PC-9 (cell line): ENCODE results near the gene NOX5. TPM values are rescaled to one million over a fixed set of nuclear protein-coding genes. Genes with fewer than 3 reads are reported as not detected.

Source experiments
- BruUV-seq: library from RNA; stranded (reverse); fragments of 400-500 nt; replicated peaks from 2 replicates; lab custom pipeline; 2021; lab: Mats Ljungman, UMichigan
- CTCF ChIA-PET: fragments of 300-600 bp; sonication (Branson Sonifier 250); formaldehyde crosslinking; loops from one replicate; lab custom pipeline; 2022; ENCODE audit warnings: antibody characterized with exemption; lab: Charles Lee
- POLR2A ChIA-PET: fragments of 300-600 bp; sonication (Branson Sonifier 250); formaldehyde crosslinking; loops from one replicate; lab custom pipeline; 2022; ENCODE audit warnings: antibody characterized with exemption; ENCODE audit not compliant: unreplicated experiment; lab: Charles Lee
- DNase-seq, 2 experiments: peaks; one replicate each; pipeline versions ENCODE4 v3.0.0 to v3.0.0-alpha.2; 2015 to 2022; ENCODE audit warnings: mixed read lengths in 1 of 2
- H2AFZ ChIP-seq: fragments of 200-600 bp; sonication (generic); 2 replicates; pipeline ENCODE4 v1.8.1; 2017; ENCODE audit warnings: antibody characterized with exemption
- H3F3A ChIP-seq: fragments of 200-600 bp; sonication (generic); 2 replicates; pipeline ENCODE4 v1.8.1; 2017; ENCODE audit warnings: antibody characterized with exemption, mild to moderate bottlenecking, low read depth; ENCODE audit not compliant: insufficient read depth
- H3K27ac ChIP-seq: fragments of 200-600 bp; sonication (generic); 2 replicates; pipeline ENCODE4 v1.6.1; 2016; ENCODE audit warnings: mixed run types
- H3K27me3 ChIP-seq: fragments of 200-600 bp; sonication (generic); 2 replicates; pipeline ENCODE4 v1.6.1; 2016; ENCODE audit warnings: low read depth, mixed run types; ENCODE audit not compliant: insufficient read depth
- H3K36me3 ChIP-seq: fragments of 200-600 bp; sonication (generic); 2 replicates; pipeline ENCODE4 v1.6.1; 2016; ENCODE audit warnings: low read depth, mixed run types
- H3K4me1 ChIP-seq: fragments of 200-600 bp; sonication (generic); replicated peaks from 2 replicates; pipeline ENCODE4 v1.6.1; 2016; ENCODE audit warnings: mixed run types; ENCODE audit not compliant: insufficient read depth
- H3K4me2 ChIP-seq: fragments of 200-600 bp; sonication (generic); 2 replicates; pipeline ENCODE4 v1.6.1; 2017; ENCODE audit warnings: mixed run types
- H3K4me3 ChIP-seq: fragments of 200-600 bp; sonication (generic); 2 replicates; pipeline ENCODE4 v1.6.1; 2016; ENCODE audit warnings: mixed run types
- H3K79me2 ChIP-seq: fragments of 200-600 bp; sonication (generic); 2 replicates; pipeline ENCODE4 v1.6.1; 2017; ENCODE audit warnings: low read depth, mixed run types
- H3K9me2 ChIP-seq: fragments of 200-600 bp; sonication (generic); 2 replicates; pipeline ENCODE4 v1.8.1; 2017; ENCODE audit warnings: mild to moderate bottlenecking; ENCODE audit not compliant: insufficient read depth
- H3K9me3 ChIP-seq: fragments of 200-600 bp; sonication (generic); 2 replicates; pipeline ENCODE4 v1.8.1; 2016; ENCODE audit warnings: low read depth; ENCODE audit not compliant: insufficient read depth
- H4K20me1 ChIP-seq: fragments of 200-600 bp; sonication (generic); 2 replicates; pipeline ENCODE4 v1.8.1; 2017; ENCODE audit not compliant: insufficient read depth
- EZH2 ChIP-seq: fragments of 200-600 bp; sonication (generic); IDR thresholded peaks from 2 replicates; pipeline ENCODE4 v1.8.0; 2017; ENCODE audit warnings: antibody characterized with exemption, low read depth
- intact Hi-C: fragments of 100-400 bp; cut with micrococcal nuclease; formaldehyde crosslinking; loops from one replicate; pipeline ENCODE4 v1.10.0; 2022; ENCODE audit not compliant: unreplicated experiment
- total RNA-seq: library from RNA; stranded (reverse); gene quantifications from 2 replicates; pipeline ENCODE4 v1.2.3, GENCODE V29; 2021
- TF ChIP-seq, protein P1 (sequence below): fragments of 200-600 bp; sonication (generic); conservative IDR thresholded peaks from 2 replicates; pipeline ENCODE4 v1.6.1; 2017; ENCODE audit warnings: mixed run types, antibody characterized with exemption, mild to moderate bottlenecking, moderate library complexity

The NOX5 gene
- total RNA-seq, 1 experiment from 2014 or later = 1.5 TPM

DNA sequence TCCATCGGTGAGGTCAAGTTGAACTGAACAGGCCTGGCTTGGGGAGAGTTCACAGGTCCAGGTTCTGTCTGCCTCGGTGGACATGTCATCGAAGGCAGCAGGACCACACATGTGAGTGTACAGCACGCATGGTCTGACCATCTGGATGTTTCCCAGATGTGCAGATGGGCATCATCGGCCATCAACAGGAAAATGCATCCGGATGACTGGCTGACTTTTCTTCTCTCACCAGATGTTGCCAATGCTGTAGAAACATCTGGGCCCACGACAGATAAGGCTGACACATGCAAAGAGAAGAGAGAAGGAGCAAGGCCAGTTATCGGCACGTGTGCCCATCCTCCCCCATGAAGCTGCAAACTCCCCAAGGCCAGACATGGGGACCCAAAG is 45.1 kb downstream of the NOX5 start:
- BruUV-seq = no TSS peak
- Histone ChIP-seq H3K4me2 (0 out of 2 replicates have a peak overlapping the region, but pooled peaks have one; percentile 32), H3K36me3 (no peaks in the 10 kb centered on the region), H4K20me1 (no peaks in the 10 kb centered on the region), H3K4me1 (peaks cover 3% of the 10 kb centered on the region), H3K9me3 (no peaks in the 10 kb centered on the region), H3K79me2 (no peaks in the 10 kb centered on the region), H3K4me3 (no peak overlapping the region), H3K27ac (no peak overlapping the region), H3K27me3 (no peaks in the 10 kb centered on the region), H2AFZ (no peak overlapping the region), H3F3A (peaks cover 6% of the 10 kb centered on the region; the same call in 1 of the 2 replicates), H3K9me2 (no peaks in the 10 kb centered on the region)
- TF ChIP-seq, protein P1, sequence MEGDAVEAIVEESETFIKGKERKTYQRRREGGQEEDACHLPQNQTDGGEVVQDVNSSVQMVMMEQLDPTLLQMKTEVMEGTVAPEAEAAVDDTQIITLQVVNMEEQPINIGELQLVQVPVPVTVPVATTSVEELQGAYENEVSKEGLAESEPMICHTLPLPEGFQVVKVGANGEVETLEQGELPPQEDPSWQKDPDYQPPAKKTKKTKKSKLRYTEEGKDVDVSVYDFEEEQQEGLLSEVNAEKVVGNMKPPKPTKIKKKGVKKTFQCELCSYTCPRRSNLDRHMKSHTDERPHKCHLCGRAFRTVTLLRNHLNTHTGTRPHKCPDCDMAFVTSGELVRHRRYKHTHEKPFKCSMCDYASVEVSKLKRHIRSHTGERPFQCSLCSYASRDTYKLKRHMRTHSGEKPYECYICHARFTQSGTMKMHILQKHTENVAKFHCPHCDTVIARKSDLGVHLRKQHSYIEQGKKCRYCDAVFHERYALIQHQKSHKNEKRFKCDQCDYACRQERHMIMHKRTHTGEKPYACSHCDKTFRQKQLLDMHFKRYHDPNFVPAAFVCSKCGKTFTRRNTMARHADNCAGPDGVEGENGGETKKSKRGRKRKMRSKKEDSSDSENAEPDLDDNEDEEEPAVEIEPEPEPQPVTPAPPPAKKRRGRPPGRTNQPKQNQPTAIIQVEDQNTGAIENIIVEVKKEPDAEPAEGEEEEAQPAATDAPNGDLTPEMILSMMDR = no peak
- TF ChIP-seq EZH2 = no peak
- no peak for DNase-seq
- intact Hi-C loops = loop anchor here (1.0 to 10.0 kb wide), 7 partner anchors 74 to 505 kb away; no protein-coding TSS in a partner anchor
- POLR2A ChIA-PET = no interaction called here
- CTCF ChIA-PET = interaction anchor here (1.0 kb wide), 1 partner anchor 74 kb away, joined by 4 read pairs; no protein-coding TSS in a partner anchor

DNA sequence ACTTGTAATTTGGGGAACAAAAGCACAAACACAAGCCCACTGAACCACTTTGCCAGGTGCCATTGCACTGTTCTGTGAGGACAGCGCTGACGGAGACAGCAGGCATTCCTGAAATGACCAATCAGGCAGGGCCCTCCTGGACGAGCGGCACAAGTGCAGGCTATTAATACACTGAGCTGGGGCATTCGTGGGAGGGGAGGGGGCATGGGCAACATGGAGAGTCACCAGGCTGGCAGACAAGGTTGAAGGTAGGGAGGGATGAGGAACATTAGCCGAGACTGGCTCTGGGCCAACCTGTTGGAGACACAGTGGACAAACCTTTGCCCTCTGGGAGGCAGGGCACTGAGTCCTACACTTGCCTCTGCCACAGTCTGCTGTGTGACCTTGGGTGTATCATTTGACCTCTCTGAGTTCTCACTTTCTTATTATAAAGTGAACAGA is 45.6 kb downstream of the NOX5 start:
- Histone ChIP-seq H4K20me1 (no peaks in the 10 kb centered on the region), H3K27me3 (no peaks in the 10 kb centered on the region), H3K4me1 (peaks cover 3% of the 10 kb centered on the region), H3K79me2 (no peaks in the 10 kb centered on the region), H3K36me3 (no peaks in the 10 kb centered on the region), H3F3A (peaks cover 6% of the 10 kb centered on the region; the same call in 1 of the 2 replicates), H3K27ac (no peak overlapping the region), H3K9me2 (no peaks in the 10 kb centered on the region), H3K9me3 (no peaks in the 10 kb centered on the region), H2AFZ (no peak overlapping the region), H3K4me3 (no peak overlapping the region), H3K4me2 (no peak overlapping the region)
- intact Hi-C loops = no loop called here
- DNase-seq = no peak
- ChIA-PET CTCF (no interaction called here), POLR2A (no interaction called here)
- no TSS peak for BruUV-seq
- TF ChIP-seq EZH2 = no peak
- TF ChIP-seq, protein P1 = no peak

DNA sequence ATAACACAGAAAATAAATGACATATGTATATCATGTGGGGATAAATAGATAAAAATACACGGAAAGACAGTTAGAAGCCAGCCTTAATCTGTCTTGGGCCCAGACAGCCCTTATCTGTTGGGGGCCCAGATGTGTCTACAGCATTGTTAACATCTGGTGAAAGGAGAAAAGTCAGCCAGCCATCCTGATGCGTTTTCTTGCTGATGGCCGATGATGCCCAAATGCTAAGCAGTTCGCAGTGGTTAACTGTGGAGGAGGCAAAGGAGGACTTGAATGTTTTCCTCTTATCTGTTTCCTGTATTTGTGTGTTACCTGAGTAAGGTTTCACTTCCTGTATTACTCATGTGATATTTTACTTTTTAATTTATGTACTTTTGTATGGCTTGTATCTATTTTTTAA is 46.2 kb downstream of the NOX5 start:
- Histone ChIP-seq H3K27ac (no peak overlapping the region), H3K4me3 (no peak overlapping the region), H3K36me3 (no peaks in the 10 kb centered on the region), H4K20me1 (no peaks in the 10 kb centered on the region), H3K4me1 (peaks cover 3% of the 10 kb centered on the region), H3F3A (peaks cover 6% of the 10 kb centered on the region; the same call in 1 of the 2 replicates), H3K27me3 (no peaks in the 10 kb centered on the region), H2AFZ (no peak overlapping the region), H3K9me2 (no peaks in the 10 kb centered on the region), H3K9me3 (no peaks in the 10 kb centered on the region), H3K4me2 (no peak overlapping the region), H3K79me2 (no peaks in the 10 kb centered on the region)
- intact Hi-C loops = no loop called here
- no TSS peak for BruUV-seq
- POLR2A ChIA-PET = no interaction called here
- TF ChIP-seq, protein P1 = no peak
- no peak for TF ChIP-seq EZH2
- DNase-seq = no peak
- CTCF ChIA-PET = no interaction called here
